Stimulated activated CD8-positive, alpha-beta memory T cell treated with anti-CD3 and anti-CD28 coated beads, Interleukin-12 subunit alpha, Interleukin-12 subunit beta, amount 100 ng/mL, for 4 hours (primary cell): ENCODE results near the gene UCK1.
"Not testable (repeated sequence)": the region's sequence is repeated elsewhere in the genome, so short reads cannot be mapped to it uniquely, and the experiment has no call there.

Experiments used
- DNase-seq: peaks from one replicate; pipeline ENCODE4 v3.0.0-alpha.2; 2020; ENCODE audit warnings: low read depth

The UCK1 gene

GRCh38 chr9:131554087-131554842 lies 23.2 kb upstream of the UCK1 start:
- DNase-seq: no peak

GRCh38 chr9:131552030-131552429 lies 21.0 kb upstream of the UCK1 start:
- no peak for DNase-seq

GRCh38 chr9:131550465-131550864 lies 19.4 kb upstream of the UCK1 start:
- not testable (repeated sequence) for DNase-seq

- DNase-seq: not testable (repeated sequence)
These were observed 18.1 kb upstream of the UCK1 start for GRCh38 chr9:131549186-131549585.

GRCh38 chr9:131546336-131547084 lies 15.4 kb upstream of the UCK1 start:
- no peak for DNase-seq

GRCh38 chr9:131545786-131546335 lies 14.8 kb upstream of the UCK1 start:
- no peak for DNase-seq

- DNase-seq: no peak
These were observed 14.1 kb upstream of the UCK1 start, which contains the start of gene PRRT1B for GRCh38 chr9:131545003-131545785. Gene PRRT1B (plus strand): TSS chr9:131545523. CDS start chr9:131545616, 93 bp downstream.

GRCh38 chr9:131543141-131543540 lies 12.1 kb upstream of the UCK1 start:
- no peak for DNase-seq

GRCh38 chr9:131539223-131539923 lies 8.3 kb upstream of the UCK1 start:
- no peak for DNase-seq

GRCh38 chr9:131537946-131538345 lies 6.9 kb upstream of the UCK1 start:
- no peak for DNase-seq

- no peak for DNase-seq
These were observed 3.7 kb upstream of the UCK1 start for GRCh38 chr9:131534721-131535237.

GRCh38 chr9:131530546-131530919 lies 530 bp downstream of the UCK1 start:
- DNase-seq: no peak

- DNase-seq: no peak
These were observed 1.2 kb downstream of the UCK1 start for GRCh38 chr9:131529597-131530545.

GRCh38 chr9:131528886-131529505 lies 2.1 kb downstream of the UCK1 start:
- DNase-seq: no peak

- no peak for DNase-seq
These were observed 2.9 kb downstream of the UCK1 start for GRCh38 chr9:131528186-131528585.

GRCh38 chr9:131525643-131526565 lies 5.2 kb downstream of the UCK1 start:
- no peak for DNase-seq

- DNase-seq: no peak
These were observed 6.3 kb downstream of the UCK1 start for GRCh38 chr9:131524665-131525315.
